Glomerular endothelial cell (primary cell): ENCODE measurements around the gene ROR1. TPM values are rescaled to one million over a fixed set of nuclear protein-coding genes. Genes with fewer than 3 reads are reported as not detected.

Experiments used
- DNase-seq: peaks from one replicate; pipeline ENCODE4 v3.0.0-alpha.2; 2011; ENCODE audit warnings: low read depth, low spot score; ENCODE audit errors: extremely low read depth
- total RNA-seq: library from RNA; depleted of rRNA; stranded (reverse); fragments of >200 nt; gene quantifications from 2 replicates; pipeline ENCODE4 v1.2.3, GENCODE V29; 2015

ROR1 gene
- total RNA-seq, 1 donor from 2014 or later: 28.5 TPM

DNA sequence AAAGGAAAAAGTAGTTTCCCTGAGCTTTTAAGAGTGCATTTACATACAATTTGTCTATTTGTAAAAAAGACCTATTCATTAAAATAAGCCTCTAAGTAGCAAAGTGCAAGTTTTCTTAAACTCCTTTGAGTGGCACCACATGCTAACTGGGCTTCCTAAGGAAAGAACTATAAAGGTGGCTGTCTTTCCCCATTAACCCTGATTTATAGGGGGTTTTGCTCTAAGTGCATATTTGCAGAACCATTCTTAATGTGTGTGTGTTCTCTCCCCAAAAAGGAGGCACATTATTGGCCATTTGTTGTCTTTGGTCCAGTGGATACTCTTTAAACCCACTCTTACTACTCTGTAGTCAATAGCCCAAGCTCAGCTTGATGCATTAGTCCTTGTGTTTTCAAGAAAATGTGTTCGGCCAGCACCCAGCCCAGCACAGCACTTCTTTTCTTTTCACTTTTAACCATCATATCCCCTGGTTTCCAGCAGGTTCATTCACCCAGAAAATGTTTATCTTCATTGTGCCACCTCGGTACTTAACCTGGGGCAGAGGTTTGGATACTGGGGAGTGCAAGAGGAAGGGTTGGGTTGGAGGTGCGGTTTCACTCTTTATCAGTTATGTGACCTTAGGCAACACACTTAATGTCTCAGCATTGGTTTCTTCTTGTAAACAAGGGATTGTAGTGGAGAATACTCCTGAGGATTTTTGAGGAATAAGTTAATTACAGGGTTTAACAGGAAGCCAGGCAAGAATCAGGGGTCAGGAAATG is 267.7 kb downstream of the ROR1 start:
- DNase-seq: no peak

DNA sequence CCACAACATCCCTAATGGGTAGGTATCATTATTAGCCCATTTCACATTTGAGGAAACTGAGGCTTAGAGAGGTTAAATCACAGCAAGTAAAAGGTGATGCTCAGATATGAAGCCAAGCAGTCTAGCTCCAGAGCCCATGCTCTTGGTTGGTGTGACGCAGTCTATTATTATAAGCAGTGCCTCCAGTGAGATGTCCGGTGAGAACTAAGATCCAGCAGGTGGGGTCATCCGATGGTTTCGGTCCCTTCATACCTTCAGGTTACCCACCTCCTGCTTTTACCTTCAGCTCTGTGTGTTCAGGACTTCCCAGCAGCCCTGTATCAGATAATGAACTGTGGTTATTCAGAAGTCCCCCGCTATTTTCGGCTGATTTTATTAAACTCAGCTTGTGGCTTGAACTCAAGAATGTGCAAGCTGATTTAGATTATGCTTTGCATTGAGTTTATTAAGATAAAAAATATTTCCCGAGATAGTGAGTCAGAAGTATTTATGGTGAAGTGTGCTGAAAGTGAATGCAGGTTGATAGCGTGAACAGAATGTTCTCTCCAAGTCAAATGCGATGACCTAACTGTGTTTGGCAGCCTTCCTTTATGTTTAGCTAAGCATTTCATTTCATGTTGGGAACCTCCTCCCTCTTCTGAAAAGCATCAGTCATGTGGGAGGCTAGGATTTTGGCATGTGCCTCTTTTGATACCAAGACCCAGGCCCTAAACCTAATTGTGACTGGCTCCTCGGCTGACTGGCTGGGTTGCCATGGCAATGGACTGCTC is 268.7 kb downstream of the ROR1 start:
- peak; percentile 70 for DNase-seq

DNA sequence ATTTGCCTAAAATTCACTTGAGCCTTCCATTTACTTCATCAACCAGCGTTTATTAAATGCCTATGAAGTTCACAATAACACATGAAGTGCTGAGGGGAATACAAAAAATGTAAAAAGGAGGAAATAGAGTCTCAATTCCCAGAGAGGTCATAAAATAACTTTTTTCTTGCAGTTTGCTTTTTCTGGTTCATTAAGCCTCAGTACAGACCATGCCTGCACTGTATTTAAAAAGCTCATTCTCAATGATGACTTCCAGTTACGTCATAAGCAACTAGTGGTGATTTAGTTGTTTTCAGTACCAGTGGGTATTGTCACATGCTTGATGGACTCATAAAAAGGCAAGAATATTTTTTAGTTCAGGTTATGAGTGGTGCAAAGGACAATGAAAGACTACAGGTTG is 269.5 kb downstream of the ROR1 start:
- DNase-seq: no peak

DNA sequence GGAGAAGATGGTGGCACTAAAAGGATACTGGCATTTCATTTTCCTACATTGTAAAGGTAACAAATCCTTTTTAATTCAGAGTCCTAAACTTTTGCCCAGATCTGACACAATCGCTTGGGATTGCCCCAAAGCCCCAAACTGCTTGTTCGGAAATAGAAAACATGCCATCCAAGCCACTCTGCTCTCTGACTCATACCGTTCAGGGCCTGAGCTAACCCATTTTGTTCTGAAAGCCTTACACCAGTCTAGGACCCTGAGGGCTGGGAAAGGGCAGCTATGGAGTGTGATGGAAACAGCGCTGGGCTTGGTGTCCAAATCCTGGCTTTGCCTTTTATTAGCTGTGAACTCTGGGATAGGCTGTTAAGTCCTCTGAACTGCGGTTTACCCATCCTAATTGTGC is 270.2 kb downstream of the ROR1 start:
- DNase-seq: no peak

DNA sequence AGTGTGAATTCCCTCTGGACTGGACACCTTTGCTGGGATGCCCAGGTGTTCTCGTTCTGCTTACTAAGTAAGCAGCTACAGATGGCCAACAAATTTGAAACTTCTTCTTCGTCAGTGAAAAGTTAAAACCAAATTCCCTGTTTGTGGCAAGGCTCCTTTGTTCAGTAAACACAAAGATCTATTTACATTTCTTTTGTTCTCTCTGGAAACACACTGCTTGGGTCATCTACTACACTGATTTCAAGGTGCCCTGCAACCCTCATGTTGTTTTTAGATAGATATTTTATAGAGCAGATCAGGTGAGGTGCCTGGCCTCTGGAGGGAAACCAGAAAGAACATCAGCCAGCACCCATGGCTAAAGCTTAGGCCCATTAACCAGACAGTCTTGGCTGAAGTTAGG is 272.4 kb downstream of the ROR1 start:
- DNase-seq: no peak

DNA sequence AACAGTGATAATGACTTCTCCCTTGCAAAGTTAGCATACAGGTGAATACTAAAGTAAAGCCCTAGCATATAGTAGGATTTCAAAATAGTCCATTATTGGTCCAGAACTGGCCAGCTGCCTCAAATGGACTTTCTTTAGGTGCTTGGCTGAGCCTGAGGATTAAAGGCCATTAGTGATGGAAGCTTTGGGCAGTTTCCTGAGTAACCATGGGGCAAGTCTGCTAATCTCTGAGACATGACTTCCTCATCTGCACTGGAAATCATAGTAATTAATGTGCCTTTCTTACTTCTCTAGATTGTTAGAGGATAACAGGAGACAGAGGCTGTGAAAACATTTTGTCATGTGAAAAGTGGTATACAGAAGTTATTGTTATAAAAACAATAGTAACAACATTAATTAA is 273.1 kb downstream of the ROR1 start:
- DNase-seq: peak; percentile 22

DNA sequence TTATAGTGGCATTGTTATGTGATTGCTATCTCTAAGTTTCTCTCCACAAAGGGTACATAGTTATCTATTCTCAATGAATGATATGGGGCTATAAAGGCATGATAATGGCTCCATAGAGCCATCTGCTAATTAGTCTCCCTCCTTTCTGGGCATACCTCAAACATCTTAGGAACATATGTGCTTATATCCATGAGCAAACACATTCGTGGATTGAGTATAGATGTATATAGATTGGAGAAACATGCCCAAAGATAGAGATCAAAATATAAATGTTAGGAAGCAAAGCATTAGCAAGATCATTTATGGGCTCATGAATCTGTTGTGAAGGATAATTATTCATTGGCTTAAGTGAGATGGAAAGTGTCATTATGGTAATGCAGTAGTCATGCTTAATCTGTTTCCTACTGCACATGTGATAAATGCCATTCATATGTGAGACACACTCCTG is 273.8 kb downstream of the ROR1 start:
- no peak for DNase-seq

DNA sequence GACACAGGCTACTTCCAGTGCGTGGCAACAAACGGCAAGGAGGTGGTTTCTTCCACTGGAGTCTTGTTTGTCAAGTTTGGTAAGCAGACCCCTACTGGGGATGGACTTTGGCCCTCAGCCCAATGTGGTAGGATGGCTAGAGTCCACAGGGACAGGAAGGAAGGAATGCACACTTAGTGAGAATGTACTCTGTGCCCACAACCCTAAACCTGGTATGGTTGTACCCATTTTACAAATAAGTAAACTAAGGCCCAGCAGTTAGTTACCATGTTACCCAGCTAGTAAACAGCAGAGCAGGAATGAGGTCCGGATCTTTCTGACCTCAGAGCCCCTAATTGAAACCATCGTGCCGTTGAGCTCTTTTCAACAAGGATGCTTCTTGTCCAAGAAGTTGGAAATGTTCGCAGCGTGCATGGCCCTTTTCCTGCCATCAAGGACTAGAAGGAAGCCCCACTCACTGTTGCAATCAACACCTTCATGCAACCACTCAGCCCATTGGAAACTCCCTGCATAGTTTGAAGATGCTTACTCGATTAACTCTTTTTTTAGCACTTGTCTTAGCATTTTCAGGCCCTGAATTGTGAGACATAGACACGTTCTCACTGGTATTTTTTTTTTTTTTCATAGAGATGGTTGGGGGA is 276.2 kb downstream of the ROR1 start:
- DNase-seq: no peak

DNA sequence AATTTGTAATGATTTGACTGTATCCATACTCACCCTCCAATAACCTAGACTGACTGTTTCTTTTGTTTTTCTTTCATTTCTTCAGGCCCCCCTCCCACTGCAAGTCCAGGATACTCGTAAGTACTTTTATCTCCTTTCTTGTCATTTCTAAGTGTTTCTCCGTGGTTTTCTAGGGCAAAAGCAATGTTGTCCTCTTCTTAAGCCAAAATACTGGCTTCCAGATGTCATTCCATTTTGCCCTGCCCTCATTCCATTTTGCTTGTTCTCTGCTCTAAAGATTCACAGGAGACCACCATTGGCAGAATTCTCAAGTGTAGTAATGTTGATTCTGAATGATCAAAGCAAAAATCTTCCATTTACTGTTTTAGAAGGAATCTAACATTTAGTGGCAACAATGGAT is 276.8 kb downstream of the ROR1 start:
- DNase-seq: no peak

DNA sequence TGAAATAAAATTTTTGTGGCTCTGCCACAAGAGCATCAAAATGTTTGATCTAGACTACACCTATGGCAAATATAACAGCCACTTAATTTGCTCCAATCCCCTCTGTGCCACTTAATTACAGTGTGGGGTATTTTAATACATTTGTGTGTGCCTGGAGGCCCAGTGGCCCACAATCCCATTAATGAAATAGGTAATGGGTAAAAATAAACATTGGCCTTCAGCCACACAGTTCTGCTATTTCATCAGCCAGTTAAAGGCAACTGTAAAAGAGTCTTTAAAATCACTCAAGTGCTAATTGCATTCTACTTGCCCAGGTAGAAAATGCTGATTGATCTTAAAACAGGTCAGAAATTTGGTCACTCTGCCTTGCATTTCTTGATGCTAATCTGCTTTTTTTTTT is 278.0 kb downstream of the ROR1 start:
- no peak for DNase-seq

DNA sequence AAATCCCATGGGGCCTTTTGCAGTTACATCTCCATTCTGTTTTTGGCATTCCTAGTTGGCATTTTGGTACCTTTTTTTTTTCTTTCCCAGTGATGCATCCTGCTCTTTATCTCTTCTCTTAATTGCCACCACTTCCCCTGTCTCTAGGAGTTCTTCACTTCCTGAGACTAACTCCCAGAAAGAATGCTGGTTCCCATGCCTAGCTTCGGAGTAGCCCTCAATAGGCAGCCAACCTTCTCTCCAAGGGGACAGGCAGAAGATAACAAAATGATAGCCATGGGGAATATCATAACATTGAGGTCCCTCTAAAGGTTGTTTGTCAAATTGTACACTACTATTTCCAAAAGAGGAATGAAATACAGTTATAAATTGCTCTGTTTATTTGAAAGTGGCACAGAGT is 279.0 kb downstream of the ROR1 start:
- DNase-seq: no peak

DNA sequence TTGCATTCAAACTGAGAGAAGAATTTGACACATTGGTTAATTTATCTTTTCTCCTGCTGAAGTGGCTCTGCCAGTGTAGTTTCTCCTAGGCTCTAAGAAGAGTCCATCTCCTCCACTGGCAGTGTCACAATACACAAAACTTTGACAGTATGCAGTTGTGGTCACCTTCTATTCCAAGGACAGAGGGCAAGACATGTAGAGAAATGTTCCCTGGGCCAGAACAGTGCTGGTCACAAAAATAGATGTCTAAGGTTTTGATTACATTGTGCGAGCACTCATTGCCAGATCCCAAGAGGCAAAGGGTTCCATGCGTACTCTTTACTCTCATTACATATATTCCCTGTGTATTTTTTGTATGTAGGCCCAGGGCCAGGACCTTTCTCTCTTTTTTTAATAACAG is 281.5 kb downstream of the ROR1 start:
- no peak for DNase-seq

DNA sequence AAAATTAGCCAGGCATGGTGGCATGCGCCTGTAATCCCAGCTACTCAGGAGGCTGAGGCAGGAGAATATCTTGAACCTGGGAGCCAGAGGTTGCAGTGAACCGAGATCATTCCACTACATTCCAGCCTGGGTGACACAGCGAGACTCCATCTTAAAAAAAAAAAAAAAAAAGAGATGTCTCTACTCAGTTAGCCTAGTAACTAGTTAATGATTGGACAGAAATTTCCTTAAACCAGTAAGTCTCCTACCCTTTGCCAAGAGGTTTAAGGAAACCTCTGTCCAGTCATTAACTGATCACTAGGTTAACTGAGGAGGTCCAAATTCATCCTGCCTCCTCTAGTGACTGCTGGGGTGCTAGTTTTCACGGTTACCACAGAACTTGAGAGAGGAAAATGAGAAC is 285.7 kb downstream of the ROR1 start:
- DNase-seq: no peak

DNA sequence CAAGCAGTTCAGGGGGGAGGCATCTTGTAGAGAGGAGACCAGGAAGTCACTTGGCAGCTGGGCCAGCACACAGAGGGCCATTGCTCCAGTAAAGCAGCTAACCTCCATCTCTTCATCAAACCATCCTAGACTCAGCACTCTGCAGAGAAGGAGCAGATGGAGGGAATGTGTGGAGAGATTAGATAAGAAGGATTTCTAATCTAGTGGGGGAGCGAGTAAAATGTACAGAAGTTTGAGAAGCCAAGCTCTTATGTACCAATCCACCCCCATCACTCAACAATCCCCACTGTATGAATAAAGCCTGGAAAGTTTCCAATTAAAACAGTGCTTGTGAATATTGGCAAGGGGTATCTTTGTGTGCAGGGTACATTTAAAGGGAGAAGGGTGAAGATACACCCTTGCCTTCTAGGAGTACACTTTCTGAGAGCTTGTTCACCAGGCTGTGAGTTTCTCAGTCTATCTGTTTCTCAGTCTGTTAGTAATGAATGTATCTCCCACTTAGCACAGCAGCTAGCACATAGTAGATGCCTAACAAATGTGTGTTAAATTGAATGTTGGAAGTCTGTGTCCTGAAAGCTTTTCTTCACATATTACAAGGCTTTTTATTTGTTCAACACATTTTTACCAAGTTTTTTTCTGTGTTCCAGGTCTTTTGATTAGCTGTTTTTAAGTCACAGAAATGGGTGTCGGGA is 286.9 kb downstream of the ROR1 start:
- no peak for DNase-seq

DNA sequence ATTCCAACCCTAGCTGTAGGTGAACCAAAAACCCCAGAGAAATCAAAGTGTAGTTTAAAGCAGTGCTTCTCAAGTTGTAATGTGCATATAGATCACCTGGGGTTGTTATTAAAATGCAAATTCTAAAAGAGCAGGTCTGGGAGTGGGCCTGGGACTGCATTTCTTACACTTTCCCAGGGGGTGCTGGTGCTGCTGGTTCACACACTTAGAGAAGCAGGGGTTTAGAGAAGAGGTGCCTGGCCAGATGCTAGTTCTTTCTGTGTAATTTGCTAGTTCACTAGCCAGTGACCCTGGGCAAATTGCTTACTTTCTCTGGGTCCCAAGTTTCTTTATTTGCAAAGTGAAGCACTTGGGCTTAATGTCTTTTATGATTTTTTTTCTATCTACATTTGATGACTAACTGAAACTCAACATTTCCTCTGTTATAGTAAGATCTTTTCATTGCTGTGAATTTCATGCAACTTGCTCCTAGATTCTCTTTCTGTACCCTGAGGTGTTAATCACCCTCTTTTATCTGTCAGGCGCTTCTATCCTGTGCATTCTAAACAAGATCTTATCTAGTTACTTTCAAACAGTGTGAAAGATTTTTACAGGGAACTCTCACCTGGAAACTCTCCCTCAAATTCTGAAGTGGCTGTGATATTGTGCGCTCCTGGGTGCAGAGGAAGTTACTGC is 287.8 kb downstream of the ROR1 start:
- DNase-seq: no peak

DNA sequence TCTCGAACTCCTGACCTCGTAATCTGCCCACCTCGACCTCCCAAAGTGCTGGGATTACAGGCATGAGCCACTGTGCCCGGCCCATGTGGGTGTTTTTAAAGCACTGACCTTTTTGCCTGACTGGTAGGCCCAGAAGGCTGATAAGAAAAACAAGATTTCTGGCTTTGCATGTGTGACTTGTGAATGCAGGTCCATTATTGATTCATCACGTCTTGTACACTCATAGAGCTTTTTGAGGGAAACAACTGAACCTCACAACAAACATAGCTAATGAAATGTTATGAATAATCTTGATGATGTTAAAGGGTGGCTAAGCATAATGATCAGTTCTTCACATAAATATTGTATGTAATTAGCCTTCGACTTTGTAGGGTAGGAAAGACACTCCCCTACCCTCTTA is 288.7 kb downstream of the ROR1 start:
- no peak for DNase-seq

DNA sequence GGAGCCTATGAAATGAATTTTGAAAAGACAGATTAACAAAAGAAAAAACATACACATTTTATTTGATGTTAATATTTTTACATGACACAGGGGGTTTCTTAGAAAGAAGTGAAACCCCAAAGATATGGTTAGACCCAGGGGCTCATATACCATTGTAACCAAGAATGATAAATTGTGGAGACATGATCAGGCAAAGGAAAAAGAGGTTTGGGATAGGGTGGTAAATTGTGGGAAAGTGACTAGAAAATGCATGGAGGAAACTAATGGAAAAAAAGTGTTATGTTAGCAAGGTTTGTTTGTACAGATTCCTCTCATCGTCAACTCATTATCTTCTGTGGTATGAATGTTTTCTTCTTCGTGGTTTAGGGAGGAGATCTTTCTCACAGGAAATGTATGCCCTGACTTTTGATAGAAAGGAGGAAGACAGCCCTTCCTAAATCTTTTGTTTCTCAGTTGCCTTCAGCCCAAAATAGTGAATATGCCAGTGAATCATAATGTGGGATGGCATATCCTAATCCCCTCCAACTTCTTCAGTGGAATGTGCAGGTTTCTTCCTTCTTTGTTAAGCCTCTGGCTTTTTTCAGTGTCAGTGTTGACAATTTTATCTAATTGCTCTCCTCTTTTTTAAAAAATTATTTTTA is 289.2 kb downstream of the ROR1 start:
- DNase-seq: no peak

DNA sequence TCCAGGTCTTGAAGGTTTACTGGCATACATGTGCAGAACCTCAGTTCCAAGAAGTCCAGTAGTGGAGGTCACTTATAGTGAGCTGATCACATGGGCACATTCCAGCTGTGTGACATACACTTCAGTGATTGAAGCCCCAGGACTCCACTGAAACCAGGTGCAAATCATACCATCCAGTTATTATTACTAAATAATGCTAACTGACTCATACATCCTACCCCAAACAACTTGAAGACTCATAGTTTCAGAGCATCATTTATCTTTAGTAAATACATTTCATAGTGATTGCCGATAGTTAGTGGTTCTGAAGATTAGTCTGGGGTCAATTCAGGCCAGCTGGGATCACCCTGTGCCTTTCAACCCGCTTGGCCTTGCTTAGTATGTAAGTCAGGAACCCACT is 291.8 kb downstream of the ROR1 start:
- DNase-seq: no peak

DNA sequence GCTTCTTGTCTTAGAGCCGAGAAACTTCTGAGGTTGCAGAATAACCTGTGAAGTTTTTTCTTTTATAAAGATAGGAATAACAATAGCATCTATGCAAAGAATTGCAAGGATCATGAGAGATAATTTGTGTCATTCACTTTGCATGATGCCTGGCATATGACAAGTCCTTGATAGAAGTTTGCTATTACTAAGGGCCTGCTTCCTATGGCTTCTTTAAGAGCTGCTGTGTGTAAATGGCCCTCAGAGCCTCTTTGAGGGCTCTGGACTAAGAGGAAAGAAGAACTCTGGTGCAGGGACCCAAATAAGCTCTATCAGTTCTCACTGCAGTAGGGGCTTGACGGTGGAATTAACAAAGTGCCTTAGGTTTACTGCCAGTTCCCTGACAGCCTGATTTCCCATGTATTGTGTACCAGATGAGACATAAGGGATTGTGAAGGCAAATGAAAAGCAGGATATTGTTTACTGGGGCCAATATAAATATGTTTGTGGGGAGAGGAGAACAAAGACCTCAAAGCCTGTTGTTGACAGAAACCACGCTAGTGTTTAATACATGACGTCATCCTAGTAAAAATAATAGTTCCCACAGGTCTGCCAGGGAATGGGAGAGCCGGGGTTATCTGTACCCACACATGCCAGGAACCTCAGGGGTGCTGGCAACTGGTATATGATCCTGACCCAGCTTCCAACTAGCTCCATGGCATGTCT is 298.4 kb downstream of the ROR1 start:
- DNase-seq: peak; percentile 68

DNA sequence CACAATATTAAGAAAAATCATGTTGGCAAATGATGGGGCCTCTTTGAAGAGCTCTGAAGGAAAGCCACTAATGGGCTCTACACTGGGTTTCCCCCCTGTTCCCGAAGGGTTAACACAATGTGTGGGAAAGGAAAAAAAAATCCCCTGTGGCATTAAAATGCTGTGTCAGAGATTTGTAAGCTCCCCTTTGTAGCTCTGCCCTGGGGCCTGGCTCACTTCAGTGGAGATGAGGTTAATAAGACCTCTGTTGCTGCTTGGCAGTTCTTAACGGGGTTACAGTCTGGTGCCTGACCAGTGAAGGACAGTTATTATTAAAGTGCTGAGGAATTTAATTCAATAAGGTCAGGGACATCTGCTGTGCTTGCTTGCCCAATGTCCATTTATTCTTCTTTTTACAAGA is 299.9 kb downstream of the ROR1 start:
- no peak for DNase-seq
